ENCODE data around the gene SLC35A1.

The SLC35A1 gene

DNA sequence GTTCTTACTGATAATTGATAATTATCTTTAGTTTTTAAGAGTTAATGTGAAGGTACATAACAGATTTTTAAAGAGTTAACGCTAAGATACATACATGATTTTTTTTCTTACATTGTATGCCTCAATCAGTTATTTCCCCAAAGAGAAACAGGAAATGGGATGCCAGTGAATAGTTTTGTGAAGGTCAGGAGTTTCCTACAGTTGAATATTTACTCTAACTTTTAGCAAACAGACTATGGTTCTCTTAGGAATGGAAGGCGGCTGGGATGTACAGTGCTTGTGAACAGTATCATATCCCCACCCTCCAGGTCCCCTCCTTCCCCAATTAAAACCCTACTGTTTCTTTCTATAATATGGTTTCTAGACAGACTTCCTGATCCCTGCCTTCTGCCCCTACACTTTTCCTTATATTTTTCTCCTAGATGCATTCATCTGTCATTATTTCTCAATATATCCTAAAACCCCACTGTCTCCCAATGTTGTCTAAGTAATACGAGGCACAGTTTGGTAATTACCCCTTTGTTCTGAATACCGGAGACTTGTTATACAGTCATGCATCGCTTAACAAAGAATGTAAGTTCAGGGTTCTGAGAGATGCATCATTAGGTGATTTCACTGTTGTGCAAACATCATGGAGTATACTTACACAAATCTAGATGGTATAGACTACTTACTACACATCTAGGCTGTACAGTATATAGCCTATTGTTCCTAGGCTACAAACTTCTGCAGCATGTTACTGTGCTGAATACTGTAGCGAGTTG is 29.2 kb downstream of the SLC35A1 start:
- Histone ChIP-seq H3K36me3 (ENCODE audit: control insufficient read depth, low read length) (peaks cover 44% of the 10 kb centered on the region), H3K9me3 (ENCODE audit: control insufficient read depth, insufficient read depth, low read length) (no peaks in the 10 kb centered on the region), H3K4me2 (ENCODE audit: low read length) (no peak overlapping the region), H3K4me3 (ENCODE audit: low read length) (no peak overlapping the region), H3K27me3 (ENCODE audit: control insufficient read depth, low read length) (no peaks in the 10 kb centered on the region), H3K79me2 (ENCODE audit: control insufficient read depth, low read length) (no peaks in the 10 kb centered on the region), H3K4me1 (ENCODE audit: control insufficient read depth, low read length) (no peaks in the 10 kb centered on the region), H3F3A (ENCODE audit: control insufficient read depth, insufficient read depth) (peaks cover 5% of the 10 kb centered on the region; the same call in 1 of the 2 replicates), H3K27ac (ENCODE audit: low read depth, low read length) (no peak overlapping the region), H3K9me2 (replicated peaks; ENCODE audit: control insufficient read depth, low read length) (no peaks in the 10 kb centered on the region), H4K20me1 (ENCODE audit: control insufficient read depth, insufficient read depth, low read depth, low read length) (no peaks in the 10 kb centered on the region)
- TF ChIP-seq EZH2phosphoT487 (IDR thresholded peaks at IDR 0.05; ENCODE audit: borderline replicate concordance, low read length) (no peak), CTCF (IDR thresholded peaks at IDR 0.05; ENCODE audit: low read depth, low read length, poor library complexity, severe bottlenecking) (no peak)

DNA sequence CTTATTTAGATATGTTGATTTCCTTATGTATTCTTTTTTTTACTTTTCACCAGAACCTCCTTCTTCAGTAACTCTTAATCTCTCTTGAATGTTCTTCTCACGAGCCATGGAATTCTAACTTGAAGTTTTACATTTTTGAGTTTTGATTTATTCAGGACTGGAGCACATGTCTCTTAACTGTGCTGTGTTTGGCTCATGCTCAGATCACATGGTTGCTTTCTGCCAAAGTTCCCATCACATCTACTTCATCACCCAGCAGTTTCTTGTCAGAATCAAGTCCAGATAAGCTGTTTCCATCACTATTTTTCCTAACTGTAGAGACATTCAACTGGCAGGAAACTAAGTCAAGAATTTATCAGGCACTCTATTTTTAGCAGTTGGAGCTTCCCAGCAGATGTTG is 31.7 kb downstream of the SLC35A1 start:
- peaks cover 65% of the 10 kb centered on the region for H3K36me3 ChIP-seq (ENCODE audit: control insufficient read depth, low read length)

DNA sequence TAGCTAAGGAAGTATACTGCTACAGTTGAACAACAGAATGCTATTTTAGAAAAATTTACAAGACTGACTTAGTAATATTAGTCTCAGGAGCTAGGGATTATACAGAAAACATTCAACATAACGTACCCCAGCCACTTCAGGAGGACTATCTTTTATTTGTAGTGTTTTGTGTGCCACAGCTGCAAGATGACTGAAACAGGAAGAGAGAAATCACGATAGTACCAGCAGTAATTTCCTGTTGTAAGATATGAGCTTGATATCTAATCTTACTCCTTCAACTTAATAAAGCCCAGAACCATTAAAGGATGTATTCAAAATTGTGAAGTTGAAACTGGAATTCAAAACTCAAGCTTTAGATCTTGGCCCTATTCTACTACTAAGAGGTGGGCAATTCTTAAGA is 42.1 kb downstream of the SLC35A1 start:
- H3K4me2 ChIP-seq (ENCODE audit: low read length): peak overlapping the region; percentile 0; the same call in 1 of the 2 replicates
- no peaks in the 10 kb centered on the region for H4K20me1 ChIP-seq (ENCODE audit: control insufficient read depth, insufficient read depth, low read depth, low read length)
- 0 out of 2 replicates have a peak, but pooled peaks cover 2% of the 10 kb centered on the region for H3F3A ChIP-seq (ENCODE audit: control insufficient read depth, insufficient read depth)
- no peaks in the 10 kb centered on the region for H3K79me2 ChIP-seq (ENCODE audit: control insufficient read depth, low read length)
- no peaks in the 10 kb centered on the region for H3K9me3 ChIP-seq (ENCODE audit: control insufficient read depth, insufficient read depth, low read length)
- TF ChIP-seq EZH2phosphoT487 (IDR thresholded peaks at IDR 0.05; ENCODE audit: borderline replicate concordance, low read length): no peak
- no peak for TF ChIP-seq CTCF (IDR thresholded peaks at IDR 0.05; ENCODE audit: low read depth, low read length, poor library complexity, severe bottlenecking)
- H3K9me2 ChIP-seq (replicated peaks; ENCODE audit: control insufficient read depth, low read length): no peaks in the 10 kb centered on the region
- no peak overlapping the region for H3K4me3 ChIP-seq (ENCODE audit: low read length)
- H3K27me3 ChIP-seq (ENCODE audit: control insufficient read depth, low read length): no peaks in the 10 kb centered on the region
- peaks cover 81% of the 10 kb centered on the region for H3K36me3 ChIP-seq (ENCODE audit: control insufficient read depth, low read length)
- no peak overlapping the region; the same call in 1 of the 2 replicates for H3K27ac ChIP-seq (ENCODE audit: low read depth, low read length)
- H3K4me1 ChIP-seq (ENCODE audit: control insufficient read depth, low read length): peaks cover 11% of the 10 kb centered on the region

More for the DNA sequence above, 31.7 kb downstream of the SLC35A1 start:
- no peaks in the 10 kb centered on the region for H3K27me3 ChIP-seq (ENCODE audit: control insufficient read depth, low read length)
- H3K4me3 ChIP-seq (ENCODE audit: low read length): no peak overlapping the region
- no peaks in the 10 kb centered on the region for H3K9me3 ChIP-seq (ENCODE audit: control insufficient read depth, insufficient read depth, low read length)
- no peak overlapping the region for H3K27ac ChIP-seq (ENCODE audit: low read depth, low read length)
- TF ChIP-seq EZH2phosphoT487 (IDR thresholded peaks at IDR 0.05; ENCODE audit: borderline replicate concordance, low read length) (no peak), CTCF (IDR thresholded peaks at IDR 0.05; ENCODE audit: low read depth, low read length, poor library complexity, severe bottlenecking) (no peak)
- no peaks in the 10 kb centered on the region for H3K79me2 ChIP-seq (ENCODE audit: control insufficient read depth, low read length)
- no peaks in the 10 kb centered on the region for H3K9me2 ChIP-seq (replicated peaks; ENCODE audit: control insufficient read depth, low read length)
- no peaks in the 10 kb centered on the region for H3K4me1 ChIP-seq (ENCODE audit: control insufficient read depth, low read length)
- no peak overlapping the region for H3K4me2 ChIP-seq (ENCODE audit: low read length)
- no peaks in the 10 kb centered on the region for H4K20me1 ChIP-seq (ENCODE audit: control insufficient read depth, insufficient read depth, low read depth, low read length)
- peaks cover 5% of the 10 kb centered on the region; the same call in 1 of the 2 replicates for H3F3A ChIP-seq (ENCODE audit: control insufficient read depth, insufficient read depth)
